Measurements from ENCODE around the gene PLCB1.

PLCB1 gene

DNA sequence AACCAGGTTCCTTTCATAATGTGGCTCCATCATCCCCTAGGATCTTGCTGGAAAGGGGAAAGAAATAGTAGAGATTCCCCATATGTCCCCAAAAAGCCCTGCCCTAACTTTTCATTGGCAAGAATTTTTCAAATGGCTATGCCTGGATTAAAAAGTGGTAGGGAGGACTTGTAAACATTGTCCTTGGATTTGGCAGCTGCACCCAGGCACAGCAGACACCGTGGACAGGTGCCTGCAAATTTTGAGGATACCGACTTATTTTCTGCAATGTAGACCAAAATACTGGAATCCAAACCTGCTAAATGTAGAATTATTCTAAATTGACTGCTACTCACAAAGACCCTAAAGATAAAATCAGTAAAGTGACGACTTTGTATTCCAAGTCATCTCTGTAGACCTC, 733.6 kb downstream of the PLCB1 start:
- no peak for DNase-seq

- DNase-seq = no peak
These were observed 735.1 kb downstream of the PLCB1 start for GRCh38 chr20:8867038-8867740.

GRCh38 chr20:8870652-8871051, 738.6 kb downstream of the PLCB1 start:
- DNase-seq = no peak

GRCh38 chr20:8874437-8874836, 742.4 kb downstream of the PLCB1 start:
- DNase-seq = no peak

GRCh38 chr20:8875586-8875985, 743.5 kb downstream of the PLCB1 start:
- DNase-seq = no peak

GRCh38 chr20:8876366-8876765, 744.3 kb downstream of the PLCB1 start:
- DNase-seq = no peak

DNA sequence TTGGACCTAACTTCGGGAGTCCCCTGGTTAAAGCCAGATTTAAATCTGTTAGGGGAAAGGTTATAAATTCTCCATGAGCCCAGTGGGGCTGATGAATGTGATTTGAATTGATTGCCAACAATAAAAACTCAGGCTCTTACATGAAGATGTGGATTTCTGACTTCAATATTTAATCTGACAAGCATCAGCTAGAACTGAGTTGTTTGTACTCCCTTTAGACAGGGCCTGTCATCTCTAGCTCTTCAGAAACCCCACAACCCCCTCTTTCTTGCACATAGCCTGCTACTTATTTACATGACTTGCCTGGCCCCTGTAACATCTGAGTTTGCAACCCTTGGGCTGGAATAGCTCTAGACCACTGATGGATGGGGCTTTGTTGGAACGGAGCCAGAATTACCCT, 745.2 kb downstream of the PLCB1 start:
- DNase-seq = no peak

DNA sequence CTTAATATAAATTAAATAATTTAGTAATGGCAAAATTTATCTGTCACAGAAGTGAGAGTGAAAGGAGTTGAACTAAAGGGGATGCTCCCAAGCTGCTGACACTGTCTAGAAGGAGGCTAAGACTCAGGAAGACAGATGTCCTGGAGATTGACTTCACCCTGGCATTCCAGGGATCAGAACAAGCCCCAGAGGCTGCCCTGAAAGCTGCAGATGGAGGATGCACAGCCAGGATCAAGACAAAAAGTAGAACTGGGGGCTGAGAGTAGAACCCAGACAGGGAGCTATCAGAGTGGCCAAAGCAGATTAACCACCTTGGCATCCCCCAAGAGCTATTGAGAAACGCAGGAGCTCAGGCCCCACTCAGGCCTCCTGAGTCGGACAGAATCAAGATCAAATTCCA, 747.6 kb downstream of the PLCB1 start:
- no peak for DNase-seq

- no peak for DNase-seq
These were observed 748.2 kb downstream of the PLCB1 start for GRCh38 chr20:8880085-8880853.

- no peak for DNase-seq
These were observed 759.0 kb downstream of the PLCB1 start for GRCh38 chr20:8891039-8891438.

GRCh38 chr20:8895472-8895871, 763.4 kb downstream of the PLCB1 start:
- DNase-seq = no peak

DNA sequence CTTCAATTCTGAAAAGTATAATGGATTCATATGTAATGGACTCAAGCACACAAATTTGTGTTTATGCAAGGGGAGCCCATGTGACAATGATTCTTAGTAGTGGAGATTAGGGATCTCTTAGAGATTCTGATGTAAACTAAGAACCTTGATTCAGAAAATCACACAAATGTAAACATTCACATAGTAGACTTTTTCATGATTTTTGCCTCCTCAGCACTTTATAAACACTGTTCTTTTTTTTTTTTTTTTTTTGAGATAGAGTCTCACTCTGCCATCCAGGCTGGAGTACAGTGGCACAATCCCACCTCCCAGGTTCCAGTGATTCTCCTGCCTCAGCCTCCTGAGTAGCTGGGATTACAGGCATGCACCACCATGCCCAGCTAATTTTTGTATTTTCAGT, 766.8 kb downstream of the PLCB1 start:
- DNase-seq = no peak

DNA sequence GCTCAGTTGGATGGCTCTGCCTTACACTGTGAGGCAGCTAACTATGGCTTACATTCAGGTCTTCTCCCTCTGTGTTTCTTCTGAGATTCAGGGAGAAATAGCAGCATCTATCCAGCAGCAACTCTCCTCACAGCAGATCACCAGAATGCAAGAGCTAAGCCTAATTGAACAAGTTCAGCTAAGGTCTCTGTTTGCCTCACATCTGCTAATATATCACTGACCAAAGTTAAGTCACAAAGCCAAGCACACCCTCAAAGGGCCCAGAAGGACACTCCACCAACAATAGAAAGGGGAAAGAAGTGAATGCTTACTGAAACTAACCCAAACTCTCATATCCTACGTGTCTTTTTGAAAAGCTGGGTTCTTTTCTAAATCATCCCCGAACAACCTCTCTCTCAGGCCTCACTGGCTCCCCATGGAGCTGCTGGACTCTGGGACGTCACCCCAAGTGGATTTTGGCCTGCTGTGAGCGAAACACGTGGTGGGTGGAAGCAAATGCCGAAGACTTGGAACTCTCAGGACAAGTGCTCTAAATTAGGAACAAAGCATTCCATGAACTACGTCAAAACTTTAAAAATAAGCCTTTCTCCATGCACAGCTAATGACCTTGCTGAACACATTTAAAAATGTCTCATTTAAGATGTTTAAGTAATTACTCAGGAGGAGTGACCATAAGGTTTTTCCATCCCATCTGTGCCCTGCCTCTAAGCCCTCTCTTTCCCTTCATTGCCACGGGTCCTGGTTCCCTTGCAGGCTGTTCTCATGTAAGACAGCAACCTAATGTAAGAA, 769.4 kb downstream of the PLCB1 start:
- DNase-seq = no peak

- no peak for DNase-seq
These were observed 771.9 kb downstream of the PLCB1 start for GRCh38 chr20:8903655-8904605.

- no peak for DNase-seq
These were observed 777.5 kb downstream of the PLCB1 start for GRCh38 chr20:8909596-8909995.

- DNase-seq = no peak
These were observed 780.0 kb downstream of the PLCB1 start for GRCh38 chr20:8912096-8912495.

- DNase-seq = no peak
These were observed 780.7 kb downstream of the PLCB1 start for GRCh38 chr20:8912731-8913130.

DNA sequence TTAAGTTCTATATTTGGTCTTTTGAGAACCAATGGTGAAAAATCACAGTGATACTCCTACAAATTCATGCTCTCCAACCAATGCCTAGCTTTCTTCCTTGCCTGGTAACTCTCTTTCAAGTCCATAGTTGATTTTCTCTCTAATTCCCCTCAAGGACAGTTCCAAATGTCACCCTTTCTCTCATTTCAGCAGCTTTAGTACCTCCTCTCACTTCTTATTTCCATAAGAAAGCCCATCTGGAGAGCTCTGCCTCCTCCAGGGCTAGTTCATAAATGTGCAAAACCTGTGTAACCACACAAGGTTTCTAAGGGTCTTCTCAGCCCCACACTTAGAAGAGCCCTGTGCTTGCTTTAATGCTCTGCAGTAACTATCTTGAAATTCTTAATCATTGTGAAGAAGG, 781.4 kb downstream of the PLCB1 start:
- DNase-seq = no peak

DNA sequence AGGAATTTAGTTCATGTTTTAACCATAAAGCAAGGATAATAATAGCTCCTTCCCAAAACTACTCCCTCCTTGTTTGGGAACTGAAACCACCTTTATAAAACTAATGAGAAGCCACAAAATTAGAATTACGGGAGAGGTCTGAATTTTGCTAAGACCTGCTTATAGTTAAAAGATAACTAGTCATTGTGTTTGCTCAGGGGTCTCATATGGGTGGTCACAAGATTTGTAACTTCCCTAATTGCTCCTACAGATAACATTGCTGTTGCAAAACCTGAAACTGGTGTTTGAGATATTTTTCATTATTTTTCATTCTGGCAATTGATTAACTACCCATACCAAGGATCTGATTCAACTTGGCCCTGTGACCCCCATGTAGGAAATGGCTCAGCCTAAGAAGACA, 782.4 kb downstream of the PLCB1 start:
- DNase-seq = no peak

GRCh38 chr20:8917084-8917483, 785.0 kb downstream of the PLCB1 start:
- DNase-seq = no peak

DNA sequence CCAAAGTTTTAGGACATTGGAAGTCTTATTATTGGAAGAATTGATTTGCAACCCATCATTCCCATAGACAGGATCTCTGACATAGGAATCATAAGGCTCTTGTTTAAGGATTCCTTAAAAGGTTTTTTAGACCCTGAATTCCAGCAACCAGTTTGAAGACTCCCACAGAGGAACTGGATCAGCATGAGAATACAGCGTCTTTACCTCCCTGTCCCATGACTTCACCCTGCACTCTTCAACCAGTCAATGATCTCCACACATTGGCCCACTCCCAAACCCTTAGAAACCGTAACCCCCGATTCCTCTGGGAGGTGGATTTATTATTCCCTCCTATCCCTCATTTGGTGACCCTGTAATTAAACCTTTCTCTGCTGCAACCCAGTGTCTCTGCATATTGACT, 786.1 kb downstream of the PLCB1 start:
- no peak for DNase-seq

DNA sequence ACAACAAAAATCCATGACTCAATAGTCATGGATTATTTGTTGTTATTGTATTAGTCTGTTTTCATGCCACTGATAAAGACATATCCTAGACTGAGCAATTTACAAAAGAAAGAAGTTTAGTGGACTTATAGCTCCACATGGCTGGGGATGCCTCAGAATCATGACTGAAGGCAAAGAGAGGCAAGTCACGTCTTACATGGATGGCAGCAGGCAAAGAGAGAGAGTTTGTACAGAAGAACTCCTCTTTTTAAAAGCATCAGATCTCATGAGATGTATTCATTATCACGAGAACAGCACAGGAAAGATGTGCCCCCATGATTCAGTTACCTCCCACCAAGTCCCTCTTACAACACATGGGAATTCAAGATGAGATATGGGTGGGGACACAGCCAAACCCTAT, 792.5 kb downstream of the PLCB1 start:
- no peak for DNase-seq

- DNase-seq = no peak
These were observed 798.7 kb downstream of the PLCB1 start for GRCh38 chr20:8930726-8931125.

Measured in DMS79 (cell line).